GM12892 (cell line): Measurements from ENCODE around the gene NSD1.
A peak's percentile ranks its signal among the peaks of the same experiment; 100 is the strongest.

Experiments
- DNase-seq: peaks from one replicate; pipeline ENCODE4 v3.0.0; 2011; ENCODE audit not compliant: insufficient read length
- FAIRE-seq: peaks from 2 replicates; lab custom pipeline; 2011; peaks lifted over from hg19 to GRCh38; lab: Jason Lieb, UNC
- POLR2A ChIP-seq: IDR thresholded peaks from 2 replicates; pipeline ENCODE4 v1.6.1; 2011; ENCODE audit warnings: low read depth, low read length, control low read depth
- POLR2AphosphoS5 ChIP-seq: IDR thresholded peaks from 2 replicates; pipeline ENCODE4 v1.6.1; 2011; ENCODE audit warnings: low read depth, low read length, control low read depth
- TAF1 ChIP-seq: IDR thresholded peaks from 2 replicates; pipeline ENCODE4 v1.6.1; 2011; ENCODE audit warnings: low read depth, mild to moderate bottlenecking, control low read depth, low read length, borderline replicate concordance

NSD1 gene

GRCh38 chr5:177122566-177122965 lies 11.0 kb upstream of the NSD1 start:
- FAIRE-seq: no peak
- DNase-seq: no peak
- TF ChIP-seq TAF1: no peak
- no peak for TF ChIP-seq POLR2AphosphoS5
- TF ChIP-seq POLR2A: no peak

- TF ChIP-seq TAF1 (no peak), POLR2A (no peak), POLR2AphosphoS5 (no peak)
- DNase-seq (no peak), FAIRE-seq (no peak)
Observed at GRCh38 chr5:177123789-177124485, 9.6 kb upstream of the NSD1 start.

GRCh38 chr5:177124486-177124991 lies 9.0 kb upstream of the NSD1 start:
- no peak for DNase-seq
- no peak for FAIRE-seq
- TF ChIP-seq POLR2A (no peak), POLR2AphosphoS5 (no peak), TAF1 (no peak)

GRCh38 chr5:177126771-177127170 lies 6.8 kb upstream of the NSD1 start:
- no peak for FAIRE-seq

GRCh38 chr5:177128551-177128981 lies 5.0 kb upstream of the NSD1 start:
- TF ChIP-seq POLR2A (no peak), POLR2AphosphoS5 (no peak), TAF1 (no peak)
- DNase-seq: no peak
- FAIRE-seq: no peak

More at GRCh38 chr5:177126771-177127170, 6.8 kb upstream of the NSD1 start:
- DNase-seq: no peak
- TF ChIP-seq POLR2AphosphoS5: no peak

GRCh38 chr5:177130211-177131018 lies 3.2 kb upstream of the NSD1 start:
- FAIRE-seq (no peak), DNase-seq (no peak)
- TF ChIP-seq POLR2AphosphoS5 (no peak), POLR2A (no peak), TAF1 (no peak)

- DNase-seq: no peak
- FAIRE-seq: no peak
- TF ChIP-seq POLR2AphosphoS5 (no peak), POLR2A (no peak), TAF1 (no peak)
Observed at GRCh38 chr5:177131019-177131320, 2.6 kb upstream of the NSD1 start.

- no peak for FAIRE-seq
- no peak for DNase-seq
- TF ChIP-seq POLR2A: no peak
- no peak for TF ChIP-seq TAF1
- no peak for TF ChIP-seq POLR2AphosphoS5
Observed at GRCh38 chr5:177131352-177132135, 2.0 kb upstream of the NSD1 start.

GRCh38 chr5:177132136-177133095 lies 1.2 kb upstream of the NSD1 start:
- TF ChIP-seq TAF1 (no peak), POLR2A (no peak), POLR2AphosphoS5 (no peak)
- FAIRE-seq (no peak), DNase-seq (no peak)

- DNase-seq (no peak), FAIRE-seq (peak; percentile 42)
- TF ChIP-seq POLR2A (peak; percentile 54; the same call in 1 of the 2 replicates), POLR2AphosphoS5 (0 out of 2 replicates have a peak, but pooled peaks have one; percentile 26), TAF1 (peak; percentile 53; the same call in 1 of the 2 replicates)
Observed at GRCh38 chr5:177133853-177134696, 502 bp downstream of the NSD1 start.

- no peak for DNase-seq
- no peak for TF ChIP-seq POLR2AphosphoS5
- TF ChIP-seq TAF1: no peak
- TF ChIP-seq POLR2A: no peak
- FAIRE-seq: no peak
Observed at GRCh38 chr5:177134697-177135225, 1.2 kb downstream of the NSD1 start.
